Epithelial cell of proximal tubule (primary cell): ENCODE data around the gene NEU1. TPM values are rescaled to one million over a fixed set of nuclear protein-coding genes. Genes with fewer than 3 reads are reported as not detected.
"Not testable (repeated sequence)": the region's sequence is repeated elsewhere in the genome, so short reads cannot be mapped to it uniquely, and the experiment has no call there.

Experiments used
- DNase-seq: peaks from one replicate; pipeline ENCODE4 v3.0.0-alpha.2; 2011; ENCODE audit warnings: low read depth
- H3K4me3 ChIP-seq: 2 replicates; pipeline ENCODE4 v1.5.1; 2011; ENCODE audit warnings: low read depth, mild to moderate bottlenecking, low read length
- CTCF ChIP-seq: conservative IDR thresholded peaks from 2 replicates; pipeline ENCODE4 v1.5.1; 2012; ENCODE audit warnings: low read depth, mild to moderate bottlenecking, low read length
- total RNA-seq: library from RNA; depleted of rRNA; stranded (reverse); fragments of >200 nt; gene quantifications from 2 replicates; pipeline ENCODE4 v1.2.3, GENCODE V29; 2015

NEU1 gene
- total RNA-seq, 1 donor from 2014 or later, result 65.2 TPM

DNA sequence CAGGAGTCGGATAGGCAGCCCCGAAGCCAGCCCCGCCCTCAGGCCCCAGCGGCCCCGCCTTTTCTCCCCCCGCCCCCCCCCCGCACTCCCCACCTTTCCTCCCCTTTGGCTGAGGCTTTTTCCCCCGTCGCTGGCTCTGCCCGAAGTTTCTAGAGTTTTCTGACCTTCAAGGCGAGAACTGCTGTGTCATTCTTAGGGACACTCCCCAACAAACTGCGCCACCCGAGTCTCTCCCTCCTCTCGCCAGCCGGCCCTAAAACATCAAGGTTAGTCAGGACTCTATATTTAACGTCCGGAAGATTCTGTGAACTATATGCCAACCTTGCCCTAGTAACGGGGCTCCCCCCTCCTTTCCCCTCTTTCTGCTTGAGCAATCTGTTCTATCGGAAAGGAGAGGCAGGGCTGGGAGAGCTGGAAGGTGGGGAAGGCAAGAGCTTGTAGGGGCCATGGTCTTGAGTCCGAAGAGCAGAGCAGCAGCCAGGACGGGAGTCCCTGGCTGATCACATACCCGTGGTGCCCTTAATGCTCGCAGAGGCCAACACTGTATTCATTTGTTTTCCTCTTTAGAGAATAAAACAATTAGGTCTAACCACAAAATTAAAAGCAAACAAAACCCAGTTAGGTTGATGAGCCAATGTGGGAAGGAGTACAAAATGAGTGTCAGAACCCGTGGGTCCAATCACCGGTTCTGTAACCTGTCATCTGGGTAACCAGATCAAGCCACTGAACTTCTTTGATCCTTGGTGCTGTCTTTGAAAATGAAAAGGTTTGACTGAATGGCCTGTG, 40.4 kb downstream of the NEU1 start:
- no peak for TF ChIP-seq CTCF
- H3K4me3 ChIP-seq, result peak overlapping the region; percentile 68
- DNase-seq, result no peak

GRCh38 chr6:31821301-31822035, 41.2 kb downstream of the NEU1 start:
- DNase-seq, result no peak
- peak overlapping the region; percentile 68 for H3K4me3 ChIP-seq
- TF ChIP-seq CTCF, result no peak

GRCh38 chr6:31820399-31820798, 42.2 kb downstream of the NEU1 start:
- DNase-seq, H3K4me3 ChIP-seq: not testable (repeated sequence)

DNA sequence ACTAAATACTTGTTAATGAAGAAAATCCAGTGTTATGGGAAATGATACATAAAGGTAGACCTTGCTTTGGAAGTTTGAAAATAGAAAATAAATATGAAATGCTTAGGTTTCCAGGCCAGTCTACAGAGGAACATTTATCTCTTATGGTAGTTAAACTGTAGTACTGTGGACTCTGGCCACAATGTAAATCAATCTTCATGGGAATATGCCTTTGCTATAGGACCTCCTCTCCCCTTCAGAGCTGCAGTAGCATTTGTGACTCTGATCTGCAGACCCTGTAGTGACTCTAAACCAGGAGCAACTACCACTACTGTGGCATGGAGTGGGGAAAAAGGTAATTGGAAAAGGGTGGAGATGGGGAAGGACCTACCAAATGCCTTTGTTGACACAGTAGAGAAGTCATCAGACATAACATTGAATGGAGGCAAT, 42.7 kb downstream of the NEU1 start:
- TF ChIP-seq CTCF, result no peak
- DNase-seq, result no peak
- H3K4me3 ChIP-seq, result no peak overlapping the region

DNA sequence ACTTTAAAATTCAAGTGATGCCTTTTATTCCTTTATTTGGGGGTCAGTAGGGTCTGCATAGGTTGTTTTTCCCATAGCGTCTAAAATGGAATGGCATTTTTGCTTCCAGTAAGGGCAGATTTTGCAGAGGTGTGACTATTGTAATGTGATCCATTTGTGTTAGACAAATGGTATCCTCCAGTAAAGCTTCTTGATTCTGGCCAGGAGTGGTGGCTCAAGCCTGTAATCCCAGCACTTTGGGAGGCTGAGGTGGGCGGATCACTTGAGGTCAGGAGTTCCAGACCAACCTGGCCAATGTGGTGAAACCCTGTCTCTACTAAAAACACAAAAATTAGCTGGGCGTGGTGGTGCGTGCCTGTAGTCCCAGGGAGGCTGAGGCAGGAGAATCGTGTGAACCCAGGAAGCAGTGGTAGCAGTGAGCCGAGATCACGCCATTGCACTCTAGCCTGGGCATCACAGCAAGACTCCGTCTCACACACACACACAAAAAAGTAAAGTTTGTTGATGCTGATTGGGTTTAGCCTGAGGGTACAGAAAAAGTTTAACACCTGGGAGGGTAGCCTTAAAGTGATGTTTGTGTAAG, 44.6 kb downstream of the NEU1 start:
- peak overlapping the region; percentile 43 for H3K4me3 ChIP-seq

GRCh38 chr6:31817133-31817928, 45.3 kb downstream of the NEU1 start:
- H3K4me3 ChIP-seq, result peak overlapping the region; percentile 43
- DNase-seq, result not testable (repeated sequence)

More for the DNA sequence above, 44.6 kb downstream of the NEU1 start:
- not testable (repeated sequence) for DNase-seq

DNA sequence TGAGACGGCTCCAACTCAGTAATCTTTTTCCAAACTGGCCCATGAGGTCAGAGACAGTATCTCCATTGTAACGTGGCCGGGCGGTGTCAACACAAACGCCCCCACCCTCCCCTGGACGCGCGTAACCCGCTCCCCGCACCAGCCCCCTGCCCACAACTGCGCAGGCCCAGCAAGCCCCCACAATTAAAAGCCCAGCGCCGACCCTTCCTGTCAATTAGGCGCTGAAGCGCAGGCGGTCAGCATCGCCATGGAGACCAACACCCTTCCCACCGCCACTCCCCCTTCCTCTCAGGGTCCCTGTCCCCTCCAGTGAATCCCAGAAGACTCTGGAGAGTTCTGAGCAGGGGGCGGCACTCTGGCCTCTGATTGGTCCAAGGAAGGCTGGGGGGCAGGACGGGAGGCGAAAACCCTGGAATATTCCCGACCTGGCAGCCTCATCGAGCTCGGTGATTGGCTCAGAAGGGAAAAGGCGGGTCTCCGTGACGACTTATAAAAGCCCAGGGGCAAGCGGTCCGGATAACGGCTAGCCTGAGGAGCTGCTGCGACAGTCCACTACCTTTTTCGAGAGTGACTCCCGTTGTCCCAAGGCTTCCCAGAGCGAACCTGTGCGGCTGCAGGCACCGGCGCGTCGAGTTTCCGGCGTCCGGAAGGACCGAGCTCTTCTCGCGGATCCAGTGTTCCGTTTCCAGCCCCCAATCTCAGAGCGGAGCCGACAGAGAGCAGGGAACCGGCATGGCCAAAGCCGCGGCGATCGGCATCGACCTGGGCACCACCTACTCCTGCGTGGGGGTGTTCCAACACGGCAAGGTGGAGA, 47.4 kb downstream of the NEU1 start, which contains the start of the genes HSPA1A and HSPA1L:
Gene HSPA1A, plus strand, starts transcription at position 519 of the 814 bp plus-strand sequence. Its CDS starts 214 bp downstream, at position 733.
Gene HSPA1L, minus strand, starts transcription at position 259 of the 814 bp plus-strand sequence. CDS start 3,311 bp downstream, outside the sequence.
- no peak for DNase-seq
- peak within 1 kb of the TSS; percentile 61 for H3K4me3 ChIP-seq
- no peak for TF ChIP-seq CTCF
